Hippocampal formation (tissue), 2 donors: ENCODE measurements around the gene TCF7L1.

Experiments used
- DNase-seq, 2 donors: peaks; one replicate each; lab custom pipeline; 2025; lab: John Stamatoyannopoulos, UW

Gene TCF7L1

DNA sequence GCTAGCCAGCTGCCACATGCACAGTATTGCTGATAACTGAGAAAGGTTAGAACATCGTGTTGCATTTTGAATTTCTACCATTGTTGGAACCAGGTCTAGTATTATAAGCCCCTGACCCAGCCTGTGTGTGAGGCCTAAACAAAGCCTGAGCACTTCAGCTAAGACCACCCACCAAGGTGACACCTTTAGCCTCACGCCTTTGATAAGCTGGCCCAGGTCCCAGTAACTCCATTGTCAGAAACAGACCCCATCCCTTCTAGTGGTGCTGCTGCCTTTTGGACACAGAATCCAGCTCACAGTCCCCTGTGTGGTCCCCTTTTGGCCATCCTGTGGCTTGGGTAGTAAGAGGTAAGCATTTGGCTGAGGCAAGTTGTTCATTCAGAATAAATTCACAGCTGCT is 223.0 kb downstream of the TCF7L1 start:
- DNase-seq: no peak

DNA sequence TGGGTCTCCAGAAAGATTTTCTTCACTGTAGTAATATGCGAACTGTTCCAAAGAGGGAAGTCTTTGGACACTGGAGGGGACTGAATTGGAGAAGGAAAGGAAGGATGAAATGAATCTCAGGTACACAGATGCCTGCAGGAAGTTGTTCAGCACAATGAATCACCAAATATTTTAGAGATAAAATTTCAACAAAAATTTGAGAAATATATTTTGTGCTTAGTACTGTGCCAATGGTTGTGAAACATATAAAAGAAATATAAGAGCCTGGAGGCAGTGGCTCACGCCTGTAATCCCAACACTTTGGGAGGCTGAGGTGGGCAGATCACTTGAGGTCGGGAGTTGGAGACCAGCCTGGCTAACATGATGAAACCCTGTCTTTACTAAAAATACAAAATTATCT is 224.5 kb downstream of the TCF7L1 start:
- no peak for DNase-seq
